ENCODE data around the gene CNN2. TPM values are rescaled to one million over a fixed set of nuclear protein-coding genes. Genes with fewer than 3 reads are reported as not detected.

The CNN2 gene
- total RNA-seq, 1 donor from 2014 or later, result 189 TPM

DNA sequence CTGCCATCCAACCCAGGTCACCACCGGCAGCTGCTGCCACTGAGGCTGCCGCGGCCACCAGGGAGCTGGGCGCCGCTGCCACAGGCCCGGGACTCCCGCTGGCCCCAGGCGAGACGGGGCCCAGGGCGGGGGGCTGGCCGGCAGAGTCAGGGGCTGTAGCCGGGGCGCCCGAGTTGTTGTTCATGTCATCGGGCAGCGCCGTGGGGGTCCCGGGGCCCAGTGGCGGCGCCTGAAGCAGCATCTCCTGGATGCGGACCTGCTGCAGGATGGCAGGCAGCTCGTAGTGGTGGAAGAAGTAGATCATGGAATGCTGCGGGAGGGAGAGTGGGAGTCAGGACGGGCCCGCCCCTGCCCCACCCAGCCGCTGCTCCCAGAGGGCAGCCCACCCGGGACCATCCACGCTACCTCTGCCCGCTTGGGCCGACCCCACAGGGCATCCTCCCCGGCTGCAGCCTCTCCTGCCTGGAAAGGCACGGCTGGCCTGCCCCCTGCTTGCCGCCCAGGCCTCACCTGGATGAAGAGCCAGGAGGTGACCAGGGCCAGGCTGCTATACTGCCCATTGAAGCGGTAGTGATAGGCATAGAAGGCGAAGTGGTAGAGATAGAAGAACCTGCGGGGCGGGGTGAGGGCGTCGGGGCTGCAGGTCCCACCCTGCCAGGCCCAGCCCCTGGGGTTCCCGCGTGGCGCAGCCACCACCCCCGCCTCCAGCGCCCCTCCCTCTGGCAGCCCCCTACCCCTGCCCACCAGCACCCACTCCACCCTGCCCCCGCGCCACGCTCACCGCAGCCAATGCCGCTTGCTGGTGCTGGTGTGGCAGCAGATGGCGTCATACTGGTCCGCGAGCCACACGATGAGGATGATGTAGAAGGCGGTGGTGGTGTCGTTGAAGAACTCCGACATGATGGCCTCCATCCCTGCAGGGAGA, 15.6 kb upstream of the CNN2 start:
- H3K4me3 ChIP-seq (ENCODE audit: low read depth, low read length), result no peak overlapping the region
- H3K27me3 ChIP-seq (ENCODE audit: control insufficient read depth, insufficient read depth, low read length), result no peaks in the 10 kb centered on the region
- H3K36me3 ChIP-seq (ENCODE audit: control insufficient read depth, insufficient read depth, low read length), result peaks cover 39% of the 10 kb centered on the region
- DNase-seq (ENCODE audit: low read depth) (no peak), FAIRE-seq (no peak)
- TF ChIP-seq, protein P1, sequence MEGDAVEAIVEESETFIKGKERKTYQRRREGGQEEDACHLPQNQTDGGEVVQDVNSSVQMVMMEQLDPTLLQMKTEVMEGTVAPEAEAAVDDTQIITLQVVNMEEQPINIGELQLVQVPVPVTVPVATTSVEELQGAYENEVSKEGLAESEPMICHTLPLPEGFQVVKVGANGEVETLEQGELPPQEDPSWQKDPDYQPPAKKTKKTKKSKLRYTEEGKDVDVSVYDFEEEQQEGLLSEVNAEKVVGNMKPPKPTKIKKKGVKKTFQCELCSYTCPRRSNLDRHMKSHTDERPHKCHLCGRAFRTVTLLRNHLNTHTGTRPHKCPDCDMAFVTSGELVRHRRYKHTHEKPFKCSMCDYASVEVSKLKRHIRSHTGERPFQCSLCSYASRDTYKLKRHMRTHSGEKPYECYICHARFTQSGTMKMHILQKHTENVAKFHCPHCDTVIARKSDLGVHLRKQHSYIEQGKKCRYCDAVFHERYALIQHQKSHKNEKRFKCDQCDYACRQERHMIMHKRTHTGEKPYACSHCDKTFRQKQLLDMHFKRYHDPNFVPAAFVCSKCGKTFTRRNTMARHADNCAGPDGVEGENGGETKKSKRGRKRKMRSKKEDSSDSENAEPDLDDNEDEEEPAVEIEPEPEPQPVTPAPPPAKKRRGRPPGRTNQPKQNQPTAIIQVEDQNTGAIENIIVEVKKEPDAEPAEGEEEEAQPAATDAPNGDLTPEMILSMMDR (IDR thresholded peaks at IDR 0.05; ENCODE audit: insufficient read depth, low read length, severe bottlenecking), result no peak

DNA sequence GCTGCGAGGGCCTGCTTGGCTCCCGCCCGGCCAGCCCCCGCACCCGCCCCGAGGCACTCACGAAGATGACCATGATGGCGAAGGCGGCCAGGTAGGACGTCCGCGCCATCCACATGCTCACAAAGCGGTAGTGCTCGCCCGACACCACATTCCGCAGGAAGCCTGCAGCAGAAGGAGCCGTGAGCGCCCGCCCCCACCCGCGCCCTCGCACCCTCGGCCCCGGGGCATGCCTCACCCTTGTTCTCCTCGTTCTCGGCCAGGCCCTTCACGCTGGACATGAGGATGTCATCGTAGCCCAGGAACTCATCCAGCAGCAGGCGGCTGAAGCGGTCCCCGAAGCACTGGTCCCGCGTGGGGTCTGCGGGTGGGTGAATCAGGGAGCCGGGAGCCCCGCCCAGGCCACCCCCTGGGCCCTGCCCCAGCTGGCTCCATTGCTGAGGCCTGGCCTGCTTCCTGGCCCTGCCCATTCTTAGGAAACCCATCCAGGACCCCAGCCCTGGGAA, 14.5 kb upstream of the CNN2 start:
- no peak overlapping the region for H3K4me3 ChIP-seq (ENCODE audit: low read depth, low read length)
- no peaks in the 10 kb centered on the region for H3K27me3 ChIP-seq (ENCODE audit: control insufficient read depth, insufficient read depth, low read length)
- peaks cover 39% of the 10 kb centered on the region for H3K36me3 ChIP-seq (ENCODE audit: control insufficient read depth, insufficient read depth, low read length)
- DNase-seq (ENCODE audit: low read depth), result no peak
- TF ChIP-seq, protein P1 (IDR thresholded peaks at IDR 0.05; ENCODE audit: insufficient read depth, low read length, severe bottlenecking), result no peak
- no peak for FAIRE-seq

DNA sequence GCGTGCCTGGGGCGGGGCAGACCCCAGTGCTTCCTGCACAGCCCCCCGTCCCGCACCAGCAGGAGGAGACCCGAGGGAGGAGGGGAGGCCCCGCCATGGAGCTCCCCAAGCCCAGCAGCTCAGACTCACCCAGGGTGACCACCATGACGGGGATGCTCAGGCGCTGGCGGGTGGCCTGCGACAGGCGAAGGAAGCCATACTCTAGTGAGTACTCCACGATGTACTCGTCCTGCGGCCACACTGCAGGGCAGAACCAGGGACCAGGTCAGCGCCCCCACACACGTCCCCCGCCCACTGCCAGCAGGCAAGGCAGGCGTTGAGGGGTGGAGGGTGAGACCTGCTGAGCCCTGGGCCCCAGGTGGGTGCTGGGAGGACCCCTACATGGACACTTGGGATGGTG, 14.1 kb upstream of the CNN2 start:
- Histone ChIP-seq H3K4me3 (ENCODE audit: low read depth, low read length) (no peak overlapping the region), H3K27me3 (ENCODE audit: control insufficient read depth, insufficient read depth, low read length) (no peaks in the 10 kb centered on the region), H3K36me3 (ENCODE audit: control insufficient read depth, insufficient read depth, low read length) (peaks cover 39% of the 10 kb centered on the region)
- DNase-seq (ENCODE audit: low read depth), result no peak
- FAIRE-seq, result no peak
- TF ChIP-seq, protein P1 (IDR thresholded peaks at IDR 0.05; ENCODE audit: insufficient read depth, low read length, severe bottlenecking), result no peak

GRCh38 chr19:1013218-1013617, 13.2 kb upstream of the CNN2 start:
- FAIRE-seq, result no peak
- TF ChIP-seq, protein P1 (IDR thresholded peaks at IDR 0.05; ENCODE audit: insufficient read depth, low read length, severe bottlenecking), result no peak
- H3K36me3 ChIP-seq (ENCODE audit: control insufficient read depth, insufficient read depth, low read length), result peaks cover 43% of the 10 kb centered on the region

GRCh38 chr19:1014161-1015060, 12.0 kb upstream of the CNN2 start:
- H3K27me3 ChIP-seq (ENCODE audit: control insufficient read depth, insufficient read depth, low read length), result no peaks in the 10 kb centered on the region
- no peak for FAIRE-seq
- TF ChIP-seq, protein P1 (IDR thresholded peaks at IDR 0.05; ENCODE audit: insufficient read depth, low read length, severe bottlenecking), result no peak
- peaks cover 43% of the 10 kb centered on the region for H3K36me3 ChIP-seq (ENCODE audit: control insufficient read depth, insufficient read depth, low read length)
- no peak overlapping the region for H3K4me3 ChIP-seq (ENCODE audit: low read depth, low read length)
- no peak for DNase-seq (ENCODE audit: low read depth)

More at GRCh38 chr19:1013218-1013617, 13.2 kb upstream of the CNN2 start:
- DNase-seq (ENCODE audit: low read depth), result no peak
- Histone ChIP-seq H3K27me3 (ENCODE audit: control insufficient read depth, insufficient read depth, low read length) (no peaks in the 10 kb centered on the region), H3K4me3 (ENCODE audit: low read depth, low read length) (no peak overlapping the region)

Data from bronchial epithelial cell (primary cell).